HG03175 (cell line): ENCODE measurements around the gene EPB41L5.
"Not testable (repeated sequence)": the region's sequence is repeated elsewhere in the genome, so short reads cannot be mapped to it uniquely, and the experiment has no call there.

Experiments used
- ATAC-seq: cut with Tn5 transposase; IDR thresholded peaks from one replicate; pipeline ENCODE4 v1.9.1; 2021; ENCODE audit warnings: mild to moderate bottlenecking, moderate library complexity; ENCODE audit not compliant: unreplicated experiment

EPB41L5 gene

GRCh38 chr2:120140866-120141265, 128.0 kb downstream of the EPB41L5 start:
- ATAC-seq = no peak

- no peak for ATAC-seq
Measured at GRCh38 chr2:120141300-120142069, 128.6 kb downstream of the EPB41L5 start.

GRCh38 chr2:120142528-120143219, 129.8 kb downstream of the EPB41L5 start:
- no peak for ATAC-seq

GRCh38 chr2:120148229-120148628, 135.4 kb downstream of the EPB41L5 start:
- no peak for ATAC-seq

GRCh38 chr2:120148669-120149068, 135.8 kb downstream of the EPB41L5 start:
- ATAC-seq = no peak

- ATAC-seq = no peak
Measured at GRCh38 chr2:120149406-120149805, 136.5 kb downstream of the EPB41L5 start.

- ATAC-seq = no peak
Measured at GRCh38 chr2:120150040-120150482, 137.2 kb downstream of the EPB41L5 start.

GRCh38 chr2:120155308-120155707, 142.4 kb downstream of the EPB41L5 start:
- no peak for ATAC-seq

GRCh38 chr2:120158658-120159057, 145.8 kb downstream of the EPB41L5 start:
- ATAC-seq = not testable (repeated sequence)

GRCh38 chr2:120161190-120161589, 148.3 kb downstream of the EPB41L5 start:
- ATAC-seq = no peak

GRCh38 chr2:120162716-120163115, 149.8 kb downstream of the EPB41L5 start:
- no peak for ATAC-seq

GRCh38 chr2:120167272-120167671, 154.4 kb downstream of the EPB41L5 start:
- no peak for ATAC-seq

- ATAC-seq = no peak
Measured at GRCh38 chr2:120169020-120169419, 156.1 kb downstream of the EPB41L5 start.

- ATAC-seq = no peak
Measured at GRCh38 chr2:120174963-120175581, 162.2 kb downstream of the EPB41L5 start.

GRCh38 chr2:120176526-120176925, 163.6 kb downstream of the EPB41L5 start:
- ATAC-seq = no peak

- ATAC-seq = peak; percentile 96
Measured at GRCh38 chr2:120177001-120177621, 164.2 kb downstream of the EPB41L5 start.

GRCh38 chr2:120177973-120178372, 165.1 kb downstream of the EPB41L5 start:
- ATAC-seq = no peak

- no peak for ATAC-seq
Measured at GRCh38 chr2:120179396-120179795, 166.5 kb downstream of the EPB41L5 start.

- ATAC-seq = no peak
Measured at GRCh38 chr2:120180066-120180465, 167.2 kb downstream of the EPB41L5 start.

GRCh38 chr2:120182019-120182560, 169.2 kb downstream of the EPB41L5 start:
- no peak for ATAC-seq

- ATAC-seq = no peak
Measured at GRCh38 chr2:120189189-120189588, 176.3 kb downstream of the EPB41L5 start.
